ENCODE results near the gene NINL. TPM values are rescaled to one million over a fixed set of nuclear protein-coding genes. Genes with fewer than 3 reads are reported as not detected.

The NINL gene
- polyA plus RNA-seq, 1 donor (not counting 4 experiments of a cell fraction or from before 2014, with no cell fraction given): 0.79 TPM

DNA sequence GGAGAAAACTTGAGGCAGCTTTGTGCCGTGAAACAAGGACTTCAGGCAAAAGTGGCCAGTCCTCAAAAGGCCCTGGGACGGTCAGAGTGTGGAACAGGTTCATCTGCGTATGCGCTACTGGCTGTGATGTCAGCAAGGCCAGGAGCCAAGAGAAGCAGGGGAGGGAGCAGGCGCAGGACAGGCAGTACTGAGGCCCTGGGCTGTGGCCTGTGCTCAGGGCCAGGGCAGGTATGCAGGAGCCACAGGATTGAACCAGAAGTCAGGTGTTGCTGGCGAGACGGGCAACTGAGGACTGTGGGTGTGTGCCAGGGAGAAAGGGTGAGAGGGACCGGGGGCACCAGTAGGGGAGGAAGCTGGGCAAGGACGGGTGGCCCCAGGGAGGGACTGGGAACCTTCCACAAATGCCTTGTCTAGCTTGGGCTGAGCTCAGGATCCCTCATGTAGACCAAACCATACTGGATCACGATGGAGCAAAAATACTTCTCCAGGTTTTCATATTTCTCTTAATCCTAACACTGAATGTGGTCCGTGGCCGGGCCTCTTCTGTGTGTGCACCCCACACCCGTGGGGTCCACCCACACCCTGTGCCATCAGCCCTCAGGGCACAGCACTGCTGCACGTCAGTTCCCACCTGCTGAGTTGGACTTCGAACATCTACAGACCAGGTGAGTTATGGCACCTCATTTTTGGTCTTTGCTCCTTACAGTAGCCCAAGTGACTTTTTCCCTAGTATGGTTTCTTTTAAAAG, 131.0 kb downstream of the NINL start:
- dilution Hi-C loops (cut with MboI; ENCODE audit: extremely low pct_ligation_motif_present, low sequenced_read_pairs): no loop called here
- Histone ChIP-seq H3K36me3 (ENCODE audit: control insufficient read depth in 2 of 2, extremely low read depth in 1 of 2, insufficient read depth in 2 of 2, low read length in 2 of 2) (no peaks in the 10 kb centered on the region), H3K27ac (ENCODE audit: control insufficient read depth, insufficient read depth, low read length) (no peak overlapping the region), H3K27me3 (ENCODE audit: control insufficient read depth, extremely low read depth, insufficient read depth, low read length) (no peaks in the 10 kb centered on the region), H3K4me1 (ENCODE audit: control insufficient read depth, extremely low read depth, insufficient read depth, low read length) (no peaks in the 10 kb centered on the region), H3K79me2 (ENCODE audit: control insufficient read depth, insufficient read depth, low read length) (no peaks in the 10 kb centered on the region), H3K9ac (ENCODE audit: control insufficient read depth, extremely low read depth, insufficient read depth, low read length) (no peak overlapping the region), H3K9me1 (ENCODE audit: control insufficient read depth, extremely low read depth, insufficient read depth, low read length) (no peaks in the 10 kb centered on the region), H2AFZ (ENCODE audit: control insufficient read depth, low read length) (no peak overlapping the region), H3K4me3 (ENCODE audit: control insufficient read depth in 2 of 3, extremely low read depth in 1 of 3, insufficient read depth in 2 of 3, low read depth in 1 of 3, low read length in 3 of 3) (no peak overlapping the region), H3K9me3 (ENCODE audit: control insufficient read depth, low read depth, low read length) (no peaks in the 10 kb centered on the region), H3K4me2 (ENCODE audit: control insufficient read depth, extremely low read depth, insufficient read depth, low read depth, low read length) (no peak overlapping the region), H4K20me1 (ENCODE audit: control insufficient read depth, extremely low read depth, insufficient read depth, low read length) (no peaks in the 10 kb centered on the region)
- FAIRE-seq (no peak), DNase-seq (ENCODE audit: low read depth, low spot score) (no peak)
- TF ChIP-seq, protein P1, sequence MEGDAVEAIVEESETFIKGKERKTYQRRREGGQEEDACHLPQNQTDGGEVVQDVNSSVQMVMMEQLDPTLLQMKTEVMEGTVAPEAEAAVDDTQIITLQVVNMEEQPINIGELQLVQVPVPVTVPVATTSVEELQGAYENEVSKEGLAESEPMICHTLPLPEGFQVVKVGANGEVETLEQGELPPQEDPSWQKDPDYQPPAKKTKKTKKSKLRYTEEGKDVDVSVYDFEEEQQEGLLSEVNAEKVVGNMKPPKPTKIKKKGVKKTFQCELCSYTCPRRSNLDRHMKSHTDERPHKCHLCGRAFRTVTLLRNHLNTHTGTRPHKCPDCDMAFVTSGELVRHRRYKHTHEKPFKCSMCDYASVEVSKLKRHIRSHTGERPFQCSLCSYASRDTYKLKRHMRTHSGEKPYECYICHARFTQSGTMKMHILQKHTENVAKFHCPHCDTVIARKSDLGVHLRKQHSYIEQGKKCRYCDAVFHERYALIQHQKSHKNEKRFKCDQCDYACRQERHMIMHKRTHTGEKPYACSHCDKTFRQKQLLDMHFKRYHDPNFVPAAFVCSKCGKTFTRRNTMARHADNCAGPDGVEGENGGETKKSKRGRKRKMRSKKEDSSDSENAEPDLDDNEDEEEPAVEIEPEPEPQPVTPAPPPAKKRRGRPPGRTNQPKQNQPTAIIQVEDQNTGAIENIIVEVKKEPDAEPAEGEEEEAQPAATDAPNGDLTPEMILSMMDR (optimal IDR thresholded peaks at IDR 0.05 in 1 of 3, IDR thresholded peaks at IDR 0.05 in 1 of 3, conservative IDR thresholded peaks at IDR 0.05 in 1 of 3; ENCODE audit: extremely low read depth in 1 of 3, insufficient read depth in 2 of 3, low read length in 3 of 3): no peak
- TF ChIP-seq EZH2 (IDR thresholded peaks at IDR 0.05; ENCODE audit: low read length): no peak

DNA sequence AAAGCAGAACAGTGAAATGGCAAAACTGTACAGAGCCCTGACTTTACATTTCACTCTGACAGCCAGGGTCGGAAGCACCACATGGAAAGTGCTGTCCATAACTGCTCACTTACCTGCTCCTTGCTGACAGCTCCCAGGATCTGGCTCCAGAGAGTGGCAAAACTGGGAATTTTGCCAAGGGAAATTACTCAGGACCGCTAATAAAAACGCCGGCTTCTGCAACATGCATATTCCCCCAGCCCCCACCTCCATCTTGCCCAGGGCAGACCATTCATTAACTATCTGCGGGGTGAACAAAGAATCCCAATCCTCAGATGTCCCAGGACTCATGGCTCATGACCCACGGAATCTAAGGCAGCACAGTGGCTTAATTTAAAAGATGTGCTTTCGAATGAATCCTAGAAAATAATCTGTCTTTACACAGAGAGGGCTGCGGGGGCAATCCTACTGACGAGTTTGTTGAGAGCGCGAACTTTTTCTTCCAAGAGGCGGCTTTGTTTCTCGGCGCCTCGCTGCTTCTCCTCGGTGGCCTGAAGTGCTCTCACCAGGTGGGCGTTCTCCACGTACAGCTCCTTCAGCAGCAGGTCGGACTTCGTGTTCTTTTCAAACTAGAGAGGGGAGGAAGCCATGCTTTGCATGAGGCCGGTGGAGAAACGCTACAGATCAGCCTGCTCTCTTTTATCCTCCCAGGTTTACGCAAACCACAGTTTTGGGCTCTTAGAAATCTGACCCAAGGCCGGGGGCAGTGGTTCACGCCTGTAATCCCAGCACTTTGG, 132.1 kb downstream of the NINL start:
- no peak for FAIRE-seq

More for the DNA sequence above, 132.1 kb downstream of the NINL start:
- Histone ChIP-seq H3K79me2 (ENCODE audit: control insufficient read depth, insufficient read depth, low read length) (no peaks in the 10 kb centered on the region), H4K20me1 (ENCODE audit: control insufficient read depth, extremely low read depth, insufficient read depth, low read length) (no peaks in the 10 kb centered on the region), H3K9me1 (ENCODE audit: control insufficient read depth, extremely low read depth, insufficient read depth, low read length) (no peaks in the 10 kb centered on the region), H3K27ac (ENCODE audit: control insufficient read depth, insufficient read depth, low read length) (no peak overlapping the region), H3K4me3 (ENCODE audit: control insufficient read depth in 2 of 3, extremely low read depth in 1 of 3, insufficient read depth in 2 of 3, low read depth in 1 of 3, low read length in 3 of 3) (no peak overlapping the region), H3K36me3 (ENCODE audit: control insufficient read depth in 2 of 2, extremely low read depth in 1 of 2, insufficient read depth in 2 of 2, low read length in 2 of 2) (no peaks in the 10 kb centered on the region), H2AFZ (ENCODE audit: control insufficient read depth, low read length) (no peak overlapping the region), H3K27me3 (ENCODE audit: control insufficient read depth, extremely low read depth, insufficient read depth, low read length) (no peaks in the 10 kb centered on the region), H3K4me1 (ENCODE audit: control insufficient read depth, extremely low read depth, insufficient read depth, low read length) (no peaks in the 10 kb centered on the region), H3K9me3 (ENCODE audit: control insufficient read depth, low read depth, low read length) (no peaks in the 10 kb centered on the region), H3K9ac (ENCODE audit: control insufficient read depth, extremely low read depth, insufficient read depth, low read length) (no peak overlapping the region), H3K4me2 (ENCODE audit: control insufficient read depth, extremely low read depth, insufficient read depth, low read depth, low read length) (no peak overlapping the region)
- DNase-seq (ENCODE audit: low read depth, low spot score): no peak
- no peak for TF ChIP-seq EZH2 (IDR thresholded peaks at IDR 0.05; ENCODE audit: low read length)
- TF ChIP-seq, protein P1 (optimal IDR thresholded peaks at IDR 0.05 in 1 of 3, IDR thresholded peaks at IDR 0.05 in 1 of 3, conservative IDR thresholded peaks at IDR 0.05 in 1 of 3; ENCODE audit: extremely low read depth in 1 of 3, insufficient read depth in 2 of 3, low read length in 3 of 3): no peak
- dilution Hi-C loops (cut with MboI; ENCODE audit: extremely low pct_ligation_motif_present, low sequenced_read_pairs): no loop called here
